Skeletal muscle cell (primary cell): ENCODE measurements around the gene TMEM256.

Source experiments
- DNase-seq: peaks from one replicate; pipeline ENCODE4 v3.0.0-alpha.2; 2010; ENCODE audit warnings: low read depth
- H3K4me3 ChIP-seq: 2 replicates; pipeline ENCODE4 v1.5.1; 2011; ENCODE audit warnings: low read depth, mild to moderate bottlenecking, control low read depth, low read length, moderate library complexity

Gene TMEM256

GRCh38 chr17:7432296-7432695 is 28.4 kb upstream of the TMEM256 start:
- H3K4me3 ChIP-seq = no peak overlapping the region
- DNase-seq = no peak

GRCh38 chr17:7431231-7431630 is 27.3 kb upstream of the TMEM256 start:
- no peak for DNase-seq

GRCh38 chr17:7429722-7430121 is 25.8 kb upstream of the TMEM256 start:
- no peak overlapping the region for H3K4me3 ChIP-seq
- DNase-seq = no peak

More at GRCh38 chr17:7431231-7431630, 27.3 kb upstream of the TMEM256 start:
- H3K4me3 ChIP-seq = no peak overlapping the region

- H3K4me3 ChIP-seq = no peak within 1 kb of the TSS
- no peak for DNase-seq
These were observed 24.7 kb upstream of the TMEM256 start, which contains the start of gene SPEM3 for GRCh38 chr17:7428557-7428956. SPEM3 (plus strand) TSS chr17:7428857; CDS start chr17:7428903, 46 bp downstream.

- no peak for DNase-seq
- no peak overlapping the region for H3K4me3 ChIP-seq
These were observed 23.7 kb upstream of the TMEM256 start for GRCh38 chr17:7427549-7427948.

- DNase-seq = no peak
These were observed 23.1 kb upstream of the TMEM256 start for GRCh38 chr17:7426896-7427489.

GRCh38 chr17:7426203-7426863 is 22.4 kb upstream of the TMEM256 start:
- H3K4me3 ChIP-seq = no peak overlapping the region
- DNase-seq = no peak

More at GRCh38 chr17:7426896-7427489, 23.1 kb upstream of the TMEM256 start:
- H3K4me3 ChIP-seq = no peak overlapping the region

GRCh38 chr17:7425756-7426155 is 21.9 kb upstream of the TMEM256 start:
- no peak overlapping the region for H3K4me3 ChIP-seq
- DNase-seq = no peak

- no peak for DNase-seq
- no peak within 1 kb of the TSS for H3K4me3 ChIP-seq
These were observed 21.4 kb upstream of the TMEM256 start, which contains the start of gene SPEM2 for GRCh38 chr17:7425316-7425715. SPEM2 (plus strand) TSS chr17:7425616; CDS start chr17:7425689, 73 bp downstream.

- H3K4me3 ChIP-seq = no peak overlapping the region
- DNase-seq = no peak
These were observed 19.8 kb upstream of the TMEM256 start for GRCh38 chr17:7423679-7424078.

- DNase-seq = no peak
- no peak overlapping the region for H3K4me3 ChIP-seq
These were observed 17.3 kb upstream of the TMEM256 start for GRCh38 chr17:7421186-7421585.

- no peak for DNase-seq
- no peak within 1 kb of the TSS for H3K4me3 ChIP-seq
These were observed 16.1 kb upstream of the TMEM256 start, which contains the start of gene SPEM1 for GRCh38 chr17:7419819-7420610. SPEM1 (plus strand) TSS chr17:7420324; CDS start chr17:7420385, 61 bp downstream.

GRCh38 chr17:7418472-7419152 is 14.7 kb upstream of the TMEM256 start:
- no peak for DNase-seq
- no peak overlapping the region for H3K4me3 ChIP-seq

GRCh38 chr17:7417056-7417655 is 13.3 kb upstream of the TMEM256 start:
- no peak overlapping the region for H3K4me3 ChIP-seq
- DNase-seq = no peak

GRCh38 chr17:7416323-7416722 is 12.4 kb upstream of the TMEM256 start:
- H3K4me3 ChIP-seq = no peak overlapping the region
- no peak for DNase-seq

GRCh38 chr17:7415784-7416183 is 11.9 kb upstream of the TMEM256 start:
- DNase-seq = no peak
- H3K4me3 ChIP-seq = no peak overlapping the region

GRCh38 chr17:7414837-7415236 is 10.9 kb upstream of the TMEM256 start:
- no peak for DNase-seq
- no peak overlapping the region for H3K4me3 ChIP-seq

- DNase-seq = no peak
- no peak overlapping the region for H3K4me3 ChIP-seq
These were observed 9.6 kb upstream of the TMEM256 start for GRCh38 chr17:7413346-7413985.

- no peak overlapping the region for H3K4me3 ChIP-seq
- no peak for DNase-seq
These were observed 7.5 kb upstream of the TMEM256 start for GRCh38 chr17:7411427-7411750.
